Transverse colon (tissue), 4 donors: ENCODE data around the gene CYP4F2. TPM values are rescaled to one million over a fixed set of nuclear protein-coding genes. Genes with fewer than 3 reads are reported as not detected.
"Not testable (repeated sequence)": the region's sequence is repeated elsewhere in the genome, so short reads cannot be mapped to it uniquely, and the experiment has no call there.

Experiments
- DNase-seq: peaks from one replicate; pipeline ENCODE4 v3.0.0-alpha.2; 2019
- H3K27ac ChIP-seq, 4 donors: fragments of 200-600 bp; sonication (generic); 2 replicates each; pipeline ENCODE4 v1.5.1; 2016 to 2018; ENCODE audit warnings: inconsistent platforms in 4 of 4
- H3K27me3 ChIP-seq: fragments of 200-600 bp; sonication (generic); 2 replicates; pipeline ENCODE4 v1.5.1; 2017; ENCODE audit warnings: inconsistent platforms
- H3K36me3 ChIP-seq, 4 donors: fragments of 200-600 bp; sonication (generic); 2 replicates each; pipeline ENCODE4 v1.5.1; 2017 to 2019; ENCODE audit warnings: inconsistent platforms in 4 of 4
- H3K4me1 ChIP-seq, 4 donors: fragments of 200-600 bp; sonication (generic); 2 replicates each; pipeline ENCODE4 v1.5.1; 2017 to 2020; ENCODE audit warnings: inconsistent platforms in 4 of 4
- H3K4me3 ChIP-seq, 4 donors: fragments of 200-600 bp; sonication (generic); 1 replicate in 1 of 4; 2 replicates in 3 of 4; pipeline versions ENCODE4 v1.5.1 to v1.6.1; 2017 to 2019; ENCODE audit warnings: inconsistent platforms in 4 of 4
- H3K9me3 ChIP-seq, 2 donors: fragments of 200-600 bp; sonication (generic); 2 replicates each; pipeline ENCODE4 v1.5.1; 2017 to 2019; ENCODE audit warnings: inconsistent platforms in 2 of 2
- EP300 ChIP-seq: sonication (generic); formaldehyde crosslinking; IDR thresholded peaks from one replicate; pipeline ENCODE4 v1.6.1; 2017; ENCODE audit warnings: antibody characterized with exemption, low read depth
- POLR2A ChIP-seq: fragments of 450-650 bp; IDR thresholded peaks from one replicate; pipeline ENCODE4 v1.6.1; 2016; ENCODE audit warnings: antibody characterized with exemption, mild to moderate bottlenecking, moderate library complexity
- POLR2AphosphoS5 ChIP-seq, 3 donors: sonication (generic); formaldehyde crosslinking; IDR thresholded peaks; one replicate each; pipeline ENCODE4 v1.6.1; 2016; ENCODE audit warnings: antibody characterized with exemption in 3 of 3
- WGBS, 2 donors: methylation state at CpG; one replicate each; pipeline ENCODE4 v1.1.5; 2018; ENCODE audit warnings: low coverage in 1 of 2; 5-methylcytosine and 5-hydroxymethylcytosine counted together
- in situ Hi-C, 4 donors: fragments of 200-750 bp; cut with MboI; loops; one replicate each; pipeline versions ENCODE4 v1.15.0 to v1.15.1; 2017; ENCODE audit warnings: low sequenced_read_pairs in 3 of 4, low pct_ligation_motif_present in 1 of 4, low pct_unique_long_range_greater_than_20kb in 1 of 4
- intact Hi-C: fragments of 100-400 bp; cut with DNase I; formaldehyde crosslinking; loops from one replicate; pipeline ENCODE4 v1.15.1; 2023; ENCODE audit warnings: low total_unique reads
- total RNA-seq, 4 donors: library from RNA; depleted of rRNA; stranded (reverse); fragments of >200 nt; gene quantifications; one replicate each; pipeline ENCODE4 v1.1.0, GENCODE V29; 2016
- TF ChIP-seq, protein P1 (sequence below), 5 experiments: fragments of 200-600 bp in 3 of 5; fragments of 450-650 bp in 2 of 5; sonication (generic) in 3 of 5; IDR thresholded peaks; 1 replicate in 2 of 5; 2 replicates in 3 of 5; pipeline ENCODE4 v1.5.1; 2016 to 2017; ENCODE audit warnings: antibody characterized with exemption in 5 of 5, inconsistent platforms in 3 of 5, mild to moderate bottlenecking in 2 of 5, moderate library complexity in 1 of 5

The CYP4F2 gene
- total RNA-seq, 4 donors from 2014 or later = 24.2 to 166 (median 32.7) TPM

DNA sequence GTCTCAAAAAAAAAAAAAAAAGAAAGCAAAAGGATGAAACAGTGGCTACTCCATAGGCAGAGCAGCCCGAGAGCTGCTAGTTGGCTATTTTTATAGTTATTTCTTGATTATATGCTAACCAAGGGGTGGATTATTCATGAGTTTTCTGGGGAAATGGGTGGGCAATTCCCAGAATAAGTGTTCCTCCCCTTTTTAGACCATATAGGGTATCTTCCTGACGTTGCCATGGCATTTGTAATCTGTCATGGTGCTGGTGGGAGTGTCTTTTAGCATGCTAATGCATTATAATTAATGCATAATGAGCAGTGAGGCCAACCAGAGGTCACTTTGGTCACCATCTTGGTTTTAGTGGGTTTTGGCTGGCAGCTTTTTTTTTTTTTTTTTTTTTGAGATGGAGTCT is 57.0 kb downstream of the CYP4F2 start:
- Histone ChIP-seq H3K4me1 (peaks cover 1 to 10% (median 7%) of the 10 kb centered on the region in 4 donors), H3K27me3 (no peaks in the 10 kb centered on the region), H3K4me3 (no peak overlapping the region), H3K36me3 (no peaks in the 10 kb centered on the region), H3K27ac (no peak overlapping the region), H3K9me3 (no peaks in the 10 kb centered on the region)
- intact Hi-C loops (no loop called here), in situ Hi-C loops (loop anchor here in 1 of 4 donors (25.0 kb wide), 1 partner anchor 346 kb away; the partner anchor contains the start of genes AP1M1 and FAM32A)
- WGBS, 2 donors = 46 to 60% methylated on average over 2 of the region's 2 CpGs
- no peak for DNase-seq
- no peak for TF ChIP-seq POLR2A
- no peak for TF ChIP-seq EP300
- no peak for TF ChIP-seq POLR2AphosphoS5 (IDR thresholded peaks at IDR 0.05)

DNA sequence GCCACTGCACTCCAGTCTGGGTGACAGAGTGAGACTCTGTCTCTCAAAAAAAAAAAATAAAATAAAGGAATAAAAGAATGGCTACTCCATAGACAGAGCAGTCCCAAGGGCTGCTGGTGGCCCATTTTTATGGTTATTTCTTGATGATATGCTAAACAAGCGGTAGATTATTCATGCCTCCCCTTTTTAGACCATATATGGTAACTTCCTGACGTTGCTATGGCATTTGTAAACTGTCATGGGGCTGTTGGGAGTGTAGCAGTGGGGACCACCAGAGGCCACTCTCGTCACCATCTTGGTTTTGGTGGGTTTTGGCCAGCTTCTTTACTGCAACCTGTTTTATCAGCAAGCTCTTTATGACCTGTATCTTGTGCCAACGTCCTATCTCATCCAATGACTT is 58.0 kb downstream of the CYP4F2 start:
- intact Hi-C loops = not testable (repeated sequence)

DNA sequence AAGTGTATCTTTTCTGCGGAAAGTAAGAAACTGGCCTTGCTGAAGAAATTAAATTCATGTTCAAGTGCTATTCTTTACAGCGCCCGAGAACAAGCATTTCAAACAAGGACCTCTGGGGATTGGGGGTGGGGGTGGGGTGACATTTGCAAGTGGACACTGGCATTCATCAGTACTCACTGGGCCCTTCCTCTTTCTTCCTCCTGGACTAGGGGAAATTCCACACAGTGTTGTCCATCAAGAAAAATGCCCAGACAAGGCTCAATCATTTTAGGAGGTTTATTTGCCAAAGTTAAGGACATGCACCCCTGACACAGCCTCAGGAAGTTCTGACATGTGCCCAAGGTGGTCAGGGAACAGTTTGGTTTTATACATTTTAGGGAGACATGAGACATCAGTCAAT is 59.5 kb downstream of the CYP4F2 start:
- no peak overlapping the region for H3K4me3 ChIP-seq
- no peak for DNase-seq
- 98 to 100% methylated on average over 1 to 3 of the region's 3 CpGs for WGBS, 2 donors
- H3K9me3 ChIP-seq = no peaks in the 10 kb centered on the region
- no peak for TF ChIP-seq POLR2A
- TF ChIP-seq, protein P1, sequence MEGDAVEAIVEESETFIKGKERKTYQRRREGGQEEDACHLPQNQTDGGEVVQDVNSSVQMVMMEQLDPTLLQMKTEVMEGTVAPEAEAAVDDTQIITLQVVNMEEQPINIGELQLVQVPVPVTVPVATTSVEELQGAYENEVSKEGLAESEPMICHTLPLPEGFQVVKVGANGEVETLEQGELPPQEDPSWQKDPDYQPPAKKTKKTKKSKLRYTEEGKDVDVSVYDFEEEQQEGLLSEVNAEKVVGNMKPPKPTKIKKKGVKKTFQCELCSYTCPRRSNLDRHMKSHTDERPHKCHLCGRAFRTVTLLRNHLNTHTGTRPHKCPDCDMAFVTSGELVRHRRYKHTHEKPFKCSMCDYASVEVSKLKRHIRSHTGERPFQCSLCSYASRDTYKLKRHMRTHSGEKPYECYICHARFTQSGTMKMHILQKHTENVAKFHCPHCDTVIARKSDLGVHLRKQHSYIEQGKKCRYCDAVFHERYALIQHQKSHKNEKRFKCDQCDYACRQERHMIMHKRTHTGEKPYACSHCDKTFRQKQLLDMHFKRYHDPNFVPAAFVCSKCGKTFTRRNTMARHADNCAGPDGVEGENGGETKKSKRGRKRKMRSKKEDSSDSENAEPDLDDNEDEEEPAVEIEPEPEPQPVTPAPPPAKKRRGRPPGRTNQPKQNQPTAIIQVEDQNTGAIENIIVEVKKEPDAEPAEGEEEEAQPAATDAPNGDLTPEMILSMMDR (IDR thresholded peaks at IDR 0.05) = no peak
- no peak for TF ChIP-seq POLR2AphosphoS5 (IDR thresholded peaks at IDR 0.05)
- TF ChIP-seq EP300 = no peak
- H3K27me3 ChIP-seq = no peaks in the 10 kb centered on the region
- peak overlapping the region in 1 of 4 donors; percentile 98 for H3K27ac ChIP-seq
- no peaks in the 10 kb centered on the region for H3K36me3 ChIP-seq
- intact Hi-C loops = no loop called here
- peaks cover 4 to 14% (median 10%) of the 10 kb centered on the region in 4 donors for H3K4me1 ChIP-seq
- in situ Hi-C loops = loop anchor here in 1 of 4 donors (25.0 kb wide), 1 partner anchor 349 kb away; the partner anchor contains the start of genes AP1M1 and FAM32A

More for the DNA sequence above, 58.0 kb downstream of the CYP4F2 start:
- WGBS, 2 donors = 40 to 68% methylated on average over 1 to 4 of the region's 4 CpGs
- H3K36me3 ChIP-seq, H3K4me3 ChIP-seq, H3K27me3 ChIP-seq, DNase-seq, H3K27ac ChIP-seq, H3K9me3 ChIP-seq: not testable (repeated sequence)
- peaks cover 4 to 14% (median 10%) of the 10 kb centered on the region in 4 donors for H3K4me1 ChIP-seq
- in situ Hi-C loops = loop anchor here in 1 of 4 donors (25.0 kb wide), 1 partner anchor 347 kb away; the partner anchor contains the start of genes AP1M1 and FAM32A

DNA sequence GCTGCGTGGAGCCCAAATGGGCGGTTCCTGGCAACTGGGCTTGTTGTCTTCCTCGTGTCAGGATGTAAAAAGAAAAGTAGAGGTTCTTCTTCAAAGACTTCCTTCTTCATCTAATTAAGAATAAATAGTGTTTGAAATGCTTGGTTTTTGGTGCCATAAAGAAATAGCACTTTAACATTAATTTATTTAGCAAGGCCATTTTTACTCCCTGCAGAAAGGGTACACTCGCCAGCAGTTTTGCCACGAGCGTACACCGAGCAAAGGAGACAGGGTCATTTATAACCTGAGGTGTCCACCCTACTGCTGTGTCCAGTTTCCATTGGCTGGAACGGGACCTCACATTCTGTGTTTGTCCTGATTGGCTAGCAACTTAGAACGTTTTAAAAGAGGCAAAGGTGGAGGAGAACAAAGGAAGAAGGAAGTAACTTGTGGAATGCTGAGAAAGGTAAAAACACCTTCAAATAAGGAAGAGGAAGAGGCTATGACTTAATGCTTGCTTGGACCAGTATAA is 60.6 kb downstream of the CYP4F2 start:
- H3K9me3 ChIP-seq = no peaks in the 10 kb centered on the region
- H3K27me3 ChIP-seq = no peaks in the 10 kb centered on the region
- peaks cover 4 to 14% (median 10%) of the 10 kb centered on the region in 4 donors for H3K4me1 ChIP-seq
- DNase-seq = peak; percentile 77
- intact Hi-C loops = no loop called here
- H3K4me3 ChIP-seq = peak overlapping the region; percentile 73 to 89 (median 82)
- no peaks in the 10 kb centered on the region for H3K36me3 ChIP-seq
- H3K27ac ChIP-seq = peak overlapping the region; percentile 97 to 99 (median 98)
- TF ChIP-seq POLR2AphosphoS5 (IDR thresholded peaks at IDR 0.05) (peak in 2 of 3 donors; percentile 75 to 80), EP300 (no peak), POLR2A (peak; percentile 34)
- TF ChIP-seq, protein P1 (IDR thresholded peaks at IDR 0.05) = no peak
- in situ Hi-C loops = loop anchor here in 1 of 4 donors (25.0 kb wide), 1 partner anchor 350 kb away; the partner anchor contains the start of genes AP1M1 and FAM32A
- WGBS, 2 donors = 0 to 3% methylated on average over 6 to 9 of the region's 9 CpGs

DNA sequence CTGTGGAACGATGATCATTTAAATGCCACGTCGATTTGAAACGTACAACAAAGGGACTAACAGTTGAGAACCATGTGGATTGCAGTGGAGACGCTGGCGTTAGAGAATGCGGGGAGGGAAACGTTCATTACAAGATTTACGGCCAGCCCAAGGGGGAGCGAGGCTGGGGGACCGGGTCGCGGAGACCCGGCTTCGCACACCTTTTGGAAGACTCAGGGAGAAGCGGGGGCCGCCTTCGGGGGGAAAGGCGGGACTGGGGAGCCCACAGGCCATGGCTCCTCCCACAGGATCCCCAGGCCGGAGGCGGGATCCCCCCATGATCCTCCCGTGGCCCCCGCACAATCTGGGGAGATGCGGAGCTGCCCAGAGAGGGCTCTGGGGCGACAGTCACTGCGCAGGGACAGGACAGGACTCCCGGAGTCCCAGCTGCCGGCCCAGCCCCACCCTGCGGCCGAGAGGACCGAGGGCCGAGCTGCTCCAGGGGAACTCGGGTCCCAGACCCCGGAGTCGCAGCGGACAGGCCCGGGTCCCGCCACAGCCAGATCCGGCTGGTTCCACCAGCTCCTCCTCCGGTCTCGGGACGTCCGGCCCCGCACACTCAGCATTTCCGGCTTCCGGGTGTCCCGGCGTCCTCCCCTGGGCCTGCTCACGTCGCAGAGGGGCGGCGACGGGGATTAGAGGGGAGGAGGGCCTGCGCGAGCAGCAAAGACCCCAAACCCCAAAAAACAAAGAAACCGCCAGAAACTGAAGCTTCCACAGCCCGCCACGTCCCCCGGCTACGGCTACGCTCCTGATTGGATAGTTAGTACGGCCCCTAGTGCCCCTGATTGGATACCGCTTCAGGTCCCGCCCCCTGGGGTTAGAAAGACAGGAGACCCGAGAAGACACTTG is 61.3 kb downstream of the CYP4F2 start:
- intact Hi-C loops = no loop called here
- no peaks in the 10 kb centered on the region for H3K9me3 ChIP-seq
- DNase-seq = peak; percentile 97
- H3K4me3 ChIP-seq = peak overlapping the region; percentile 73 to 89 (median 82)
- peaks cover 4 to 14% (median 10%) of the 10 kb centered on the region in 4 donors for H3K4me1 ChIP-seq
- in situ Hi-C loops = loop anchor here in 1 of 4 donors (25.0 kb wide), 1 partner anchor 351 kb away; the partner anchor contains the start of genes AP1M1 and FAM32A
- peak; percentile 52 to 90 (median 88) for TF ChIP-seq POLR2AphosphoS5 (IDR thresholded peaks at IDR 0.05)
- peak; percentile 91 for TF ChIP-seq POLR2A
- no peak for TF ChIP-seq EP300
- TF ChIP-seq, protein P1 (IDR thresholded peaks at IDR 0.05) = no peak
- WGBS, 2 donors = 1% methylated on average over 10 to 57 of the region's 65 CpGs
- H3K36me3 ChIP-seq = no peaks in the 10 kb centered on the region
- H3K27me3 ChIP-seq = no peaks in the 10 kb centered on the region
- H3K27ac ChIP-seq = peak overlapping the region; percentile 97 to 99 (median 98)

DNA sequence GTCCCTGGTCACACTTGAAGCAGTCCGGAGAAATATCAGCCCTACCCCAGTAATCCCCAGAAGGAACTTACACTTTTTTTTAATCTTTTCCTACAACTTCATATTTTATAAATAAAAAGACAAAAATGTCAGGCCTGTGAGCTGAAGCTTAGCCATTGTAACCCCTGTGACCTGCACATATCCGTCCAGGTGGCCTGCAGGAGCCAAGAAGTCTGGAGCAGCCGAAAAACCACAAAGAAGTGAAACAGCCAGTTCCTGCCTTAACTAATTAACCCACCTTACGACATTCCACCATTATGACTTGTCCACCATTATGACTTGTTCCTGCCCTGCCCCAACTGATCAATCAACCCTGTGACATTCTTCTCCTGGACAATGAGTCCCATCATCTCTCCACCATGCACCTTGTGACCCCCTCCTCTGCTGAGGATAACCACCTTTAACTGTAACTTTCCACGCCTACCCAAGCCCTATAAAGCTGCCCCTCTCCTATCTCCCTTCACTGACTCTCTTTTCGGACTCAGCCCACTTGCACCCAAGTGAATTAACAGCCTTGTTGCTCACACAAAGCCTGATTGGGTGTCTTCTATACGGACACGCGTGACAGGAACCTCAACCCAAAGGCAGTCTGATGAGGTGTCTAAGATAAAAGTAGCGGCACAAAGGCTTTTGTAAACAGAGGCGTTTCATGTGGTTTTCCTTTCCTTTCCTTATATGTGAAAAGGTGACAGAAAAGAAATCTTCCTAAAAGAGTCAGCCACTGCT is 62.1 kb downstream of the CYP4F2 start:
- WGBS, 2 donors = 31 to 36% methylated on average over 10 to 11 of the region's 11 CpGs
- in situ Hi-C loops = loop anchor here in 1 of 4 donors (25.0 kb wide), 1 partner anchor 352 kb away; the partner anchor contains the start of genes AP1M1 and FAM32A
- H3K9me3 ChIP-seq, H3K36me3 ChIP-seq, intact Hi-C loops, H3K27me3 ChIP-seq: not testable (repeated sequence)
- peaks cover 4 to 14% (median 10%) of the 10 kb centered on the region in 4 donors for H3K4me1 ChIP-seq
- peak overlapping the region in 3 of 4 donors; percentile 73 to 89 (median 87) for H3K4me3 ChIP-seq
- peak; percentile 25 for DNase-seq
- peak overlapping the region; percentile 97 to 99 (median 98) for H3K27ac ChIP-seq
